ENCODE measurements around the gene RXFP4.

Gene RXFP4

GRCh38 chr1:155931332-155932038, 10.0 kb upstream of the RXFP4 start:
- no peak for DNase-seq

DNA sequence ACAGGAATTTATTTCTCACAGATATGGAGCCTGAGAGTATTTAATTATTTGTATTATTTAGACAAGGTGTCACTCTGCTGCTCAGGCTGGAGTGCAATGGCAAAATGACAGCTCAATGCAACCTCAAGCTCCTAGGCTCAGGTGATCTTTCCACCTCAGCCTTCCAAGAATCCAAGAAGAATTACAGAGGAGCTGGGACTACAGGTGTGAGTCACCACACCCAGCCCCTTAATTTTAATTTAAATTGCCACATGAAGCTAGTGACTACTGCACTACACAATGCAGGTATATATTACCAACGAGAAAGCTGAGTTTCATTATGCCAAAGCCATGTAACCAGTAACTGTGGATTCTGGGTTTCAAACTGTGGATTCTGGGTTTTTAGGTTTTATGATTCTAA, 9.4 kb upstream of the RXFP4 start:
- no peak for DNase-seq

DNA sequence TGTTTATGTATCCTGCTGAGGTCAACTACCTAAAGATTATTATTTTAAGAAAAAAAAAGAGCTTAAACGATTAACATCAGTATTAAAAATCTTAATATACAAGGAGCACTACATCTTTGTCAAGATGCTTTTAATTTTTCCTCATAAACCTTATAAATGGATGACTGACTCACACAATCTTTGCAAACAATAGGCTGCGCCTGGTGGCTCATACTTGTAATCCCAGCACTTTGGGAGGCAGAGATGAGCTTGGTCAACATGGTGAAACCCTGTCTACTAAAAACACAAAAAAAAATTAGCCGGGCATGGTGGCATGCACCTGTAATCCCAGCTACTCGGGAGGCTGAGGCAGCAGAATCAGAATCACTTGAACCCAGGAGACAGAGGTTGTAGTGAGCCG, 9.0 kb upstream of the RXFP4 start:
- no peak for DNase-seq

DNA sequence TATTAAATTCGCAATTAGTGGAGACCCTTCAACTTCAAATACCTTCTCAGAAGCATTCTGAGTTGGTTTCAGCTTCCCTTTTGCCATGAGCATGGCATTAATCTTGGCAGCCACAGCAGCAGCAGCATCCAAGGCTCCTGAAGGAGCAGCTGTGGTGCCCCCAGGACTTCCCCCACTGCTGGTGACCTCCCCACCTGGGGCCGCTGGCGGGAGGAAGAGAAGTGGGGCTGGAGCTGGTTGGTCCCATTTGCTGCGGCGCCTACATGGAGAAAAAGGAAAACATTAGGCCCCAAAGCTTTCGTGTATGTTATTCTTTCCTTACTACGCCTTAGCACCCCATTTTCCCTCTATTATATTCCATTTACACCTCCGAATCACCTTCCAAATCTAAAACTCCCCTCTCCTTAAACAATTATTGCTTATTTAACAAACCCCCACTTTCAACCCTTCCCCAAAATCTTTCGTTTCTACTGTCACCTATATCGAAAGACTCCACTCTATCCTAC, 7.8 kb upstream of the RXFP4 start:
- no peak for DNase-seq

- DNase-seq: peak; percentile 99
Observed at GRCh38 chr1:155934097-155934935, 7.1 kb upstream of the RXFP4 start, which contains the start of gene KHDC4. TSS of gene KHDC4 (minus strand) at chr1:155934413. CDS start at chr1:155934373, 40 bp downstream.

DNA sequence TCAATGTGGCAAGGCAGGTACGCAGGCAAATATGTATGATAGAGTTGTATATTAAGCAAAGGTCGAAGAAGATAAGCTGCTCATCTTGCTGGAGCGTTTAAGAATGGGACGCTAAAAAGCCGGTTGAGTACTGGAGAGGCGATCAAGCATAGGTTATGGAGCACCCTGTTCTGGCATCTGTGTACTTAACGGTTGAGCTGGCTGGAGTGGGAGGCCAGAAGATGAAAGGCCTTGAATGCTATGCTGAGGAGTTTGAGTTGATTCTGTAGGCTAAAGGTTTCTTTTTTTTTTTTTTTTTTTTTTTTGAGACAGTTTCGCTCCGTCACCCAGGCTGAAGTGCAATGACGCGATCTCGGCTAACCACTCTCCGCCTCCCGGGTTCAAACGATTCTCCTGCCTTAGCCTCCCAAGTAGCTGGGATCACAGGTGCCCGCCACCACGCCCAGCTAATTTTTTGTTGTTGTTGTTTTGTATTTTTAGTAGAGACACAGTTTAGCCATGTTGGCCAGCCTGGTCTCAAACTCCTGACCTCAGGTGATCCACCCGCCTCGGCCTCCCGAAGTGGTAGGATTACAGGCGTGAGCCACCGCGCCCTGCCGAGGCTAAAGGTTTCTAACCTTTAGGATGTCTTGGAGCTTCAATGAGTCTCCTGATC, 6.4 kb upstream of the RXFP4 start:
- peak; percentile 21 for DNase-seq

- peak; percentile 61 for DNase-seq
Observed at GRCh38 chr1:155938220-155938627, 3.2 kb upstream of the RXFP4 start.

- DNase-seq: no peak
Observed at GRCh38 chr1:155940482-155940992, 901 bp upstream of the RXFP4 start.

GRCh38 chr1:155941845-155942531, 550 bp downstream of the RXFP4 start:
- DNase-seq: no peak

DNA sequence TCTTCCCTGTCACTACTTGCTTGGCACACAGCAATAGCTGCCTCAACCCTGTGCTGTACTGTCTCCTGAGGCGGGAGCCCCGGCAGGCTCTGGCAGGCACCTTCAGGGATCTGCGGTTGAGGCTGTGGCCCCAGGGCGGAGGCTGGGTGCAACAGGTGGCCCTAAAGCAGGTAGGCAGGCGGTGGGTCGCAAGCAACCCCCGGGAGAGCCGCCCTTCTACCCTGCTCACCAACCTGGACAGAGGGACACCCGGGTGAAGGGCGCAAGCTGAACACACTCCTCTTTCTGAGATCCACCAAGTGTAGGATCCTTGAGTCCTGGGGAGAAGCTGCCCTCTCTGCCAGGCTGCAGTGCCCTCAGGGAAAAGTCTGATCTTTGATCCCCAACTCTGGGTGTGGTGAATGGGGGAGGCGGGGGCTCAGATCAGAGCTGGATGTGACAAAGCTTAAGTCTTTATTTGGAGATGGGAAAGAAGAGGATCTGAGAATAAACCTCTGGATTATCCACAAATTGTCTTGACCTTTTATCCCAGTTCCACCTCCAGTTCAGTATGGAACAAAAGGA, 1.2 kb downstream of the RXFP4 start:
- DNase-seq: no peak

GRCh38 chr1:155944444-155944799, 3.0 kb downstream of the RXFP4 start:
- no peak for DNase-seq

- DNase-seq: no peak
Observed at GRCh38 chr1:155946633-155947219, 5.3 kb downstream of the RXFP4 start.

GRCh38 chr1:155947292-155947691, 5.9 kb downstream of the RXFP4 start:
- DNase-seq: no peak

- DNase-seq: no peak
Observed at GRCh38 chr1:155947741-155948140, 6.3 kb downstream of the RXFP4 start.

DNA sequence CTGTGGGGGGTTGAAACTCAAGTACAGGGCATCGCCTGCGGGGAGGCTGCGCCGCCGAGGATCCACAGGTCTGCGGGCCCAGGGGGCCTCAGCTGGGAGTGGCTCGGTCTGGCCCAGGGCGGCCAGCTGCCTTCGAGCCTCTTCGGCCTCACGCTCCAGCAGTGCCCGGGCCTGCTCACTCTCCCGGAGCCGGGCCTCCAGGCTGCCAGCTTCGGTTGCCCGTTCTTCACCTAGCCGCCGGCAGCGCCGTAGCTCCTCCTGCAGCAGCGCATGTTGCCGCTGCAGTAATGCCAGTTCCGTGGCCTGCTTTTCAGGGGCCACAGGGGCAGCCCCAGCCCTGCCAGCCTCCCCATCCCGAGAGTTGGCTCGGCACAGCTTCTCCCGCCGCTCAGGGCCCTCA, 9.4 kb downstream of the RXFP4 start:
- no peak for DNase-seq

GRCh38 chr1:155951753-155952504, 10.5 kb downstream of the RXFP4 start:
- DNase-seq: no peak

GRCh38 chr1:155952505-155952890, 11.1 kb downstream of the RXFP4 start:
- DNase-seq: no peak

DNA sequence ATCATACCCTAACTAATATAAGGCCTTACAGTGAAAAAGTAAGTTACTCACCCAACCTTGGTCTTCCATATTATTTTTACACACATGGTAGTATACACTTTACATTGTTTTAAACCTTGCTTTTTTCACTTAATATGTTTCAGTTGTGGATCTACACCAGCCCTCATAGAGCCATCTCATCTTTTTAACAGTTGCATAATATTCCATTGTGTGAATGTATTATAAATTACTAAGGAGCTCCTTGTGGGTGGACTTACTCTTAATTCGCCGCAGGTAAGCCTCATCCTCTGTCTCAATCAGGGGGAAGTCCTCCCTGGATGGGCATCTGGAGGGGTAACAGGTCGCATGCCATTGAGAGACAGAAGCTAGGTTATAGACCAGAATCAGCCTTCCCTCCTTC, 13.2 kb downstream of the RXFP4 start:
- no peak for DNase-seq

- DNase-seq: no peak
Observed at GRCh38 chr1:155957411-155957915, 16.0 kb downstream of the RXFP4 start.

GRCh38 chr1:155960081-155960745, 18.8 kb downstream of the RXFP4 start:
- DNase-seq: no peak
